K562 (cell line): ENCODE measurements around the gene LRRC74B. TPM values are rescaled to one million over a fixed set of nuclear protein-coding genes. Genes with fewer than 3 reads are reported as not detected.

Experiments
- BCL6 ChIP-seq: fragments of 250-450 bp; sonication (Bioruptor Pico); IDR thresholded peaks from 2 replicates; pipeline ENCODE4 v1.4.0; 2020
- CEBPB ChIP-seq: fragments of 450-650 bp; IDR thresholded peaks from 2 replicates; pipeline ENCODE4 v1.6.1; 2016; ENCODE audit warnings: missing genetic modification characterization, missing compliant biosample characterization
- CREB3 ChIP-seq: fragments of 450-650 bp; conservative IDR thresholded peaks from 2 replicates; pipeline ENCODE4 v1.6.1; 2016; ENCODE audit warnings: missing genetic modification characterization, low read depth, mild to moderate bottlenecking, missing compliant biosample characterization, moderate library complexity
- CREM ChIP-seq: IDR thresholded peaks from 2 replicates; pipeline ENCODE4 v1.6.1; 2014; ENCODE audit warnings: antibody characterized with exemption, low read depth
- CXXC5 ChIP-seq: fragments of 250-450 bp; sonication (Bioruptor Pico); IDR thresholded peaks from 2 replicates; pipeline ENCODE4 v1.8.0; 2022; ENCODE audit warnings: inconsistent platforms, mild to moderate bottlenecking, moderate library complexity
- E2F5 ChIP-seq: sonication (generic); formaldehyde crosslinking; IDR thresholded peaks from 2 replicates; pipeline ENCODE4 v1.8.0; 2022; ENCODE audit warnings: mild to moderate bottlenecking, missing genetic modification reagents
- E2F8 ChIP-seq: fragments of 450-650 bp; IDR thresholded peaks from 2 replicates; pipeline ENCODE4 v1.7.1; 2018; ENCODE audit warnings: mild to moderate bottlenecking, low read depth; ENCODE audit not compliant: partially characterized antibody
- FOXK1 ChIP-seq: sonication (generic); formaldehyde crosslinking; IDR thresholded peaks from 2 replicates; pipeline ENCODE4 v1.8.0; 2022; ENCODE audit warnings: missing genetic modification reagents, mild to moderate bottlenecking, borderline replicate concordance
- FOXP1 ChIP-seq: sonication (generic); formaldehyde crosslinking; IDR thresholded peaks from 2 replicates; pipeline ENCODE4 v1.8.0; 2022; ENCODE audit warnings: mild to moderate bottlenecking, missing genetic modification reagents
- GABPB2 ChIP-seq: fragments of 250-450 bp; sonication (Bioruptor Pico); conservative IDR thresholded peaks from 2 replicates; pipeline ENCODE4 v1.5.1; 2021; ENCODE audit warnings: mild to moderate bottlenecking
- GATA2 ChIP-seq: sonication (generic); formaldehyde crosslinking; IDR thresholded peaks from 2 replicates; pipeline ENCODE4 v1.4.0; 2020; ENCODE audit warnings: mild to moderate bottlenecking, missing genetic modification reagents
- MAFG ChIP-seq: fragments of 450-650 bp; conservative IDR thresholded peaks from 2 replicates; pipeline ENCODE4 v1.6.1; 2016; ENCODE audit warnings: missing genetic modification characterization, missing compliant biosample characterization
- MTA1 ChIP-seq: fragments of 450-650 bp; IDR thresholded peaks from 2 replicates; pipeline ENCODE4 v1.6.1; 2017; ENCODE audit warnings: borderline replicate concordance
- NELFE ChIP-seq: IDR thresholded peaks from 2 replicates; pipeline ENCODE4 v1.6.1; 2011; ENCODE audit warnings: mild to moderate bottlenecking; ENCODE audit not compliant: insufficient read depth, insufficient read length
- NFIX ChIP-seq: fragments of 250-450 bp; sonication (Bioruptor Pico); IDR thresholded peaks from 2 replicates; pipeline ENCODE4 v1.4.0; 2020; ENCODE audit warnings: low read depth, mild to moderate bottlenecking, moderate library complexity
- RFX1 ChIP-seq: fragments of 450-650 bp; IDR thresholded peaks from 2 replicates; pipeline ENCODE4 v1.6.1; 2016; ENCODE audit warnings: mild to moderate bottlenecking, moderate library complexity
- RNF2 ChIP-seq: sonication (generic); IDR thresholded peaks from 2 replicates; pipeline ENCODE4 v1.6.1; 2016
- SLC30A9 ChIP-seq: fragments of 250-450 bp; sonication (Bioruptor Pico); IDR thresholded peaks from 2 replicates; pipeline ENCODE4 v1.8.0; 2022; ENCODE audit warnings: mild to moderate bottlenecking, moderate library complexity
- SMARCC2 ChIP-seq: fragments of 450-650 bp; IDR thresholded peaks from 2 replicates; pipeline ENCODE4 v1.6.1; 2017; ENCODE audit warnings: antibody characterized with exemption, moderate library complexity, mild to moderate bottlenecking, low read depth
- SNAPC5 ChIP-seq: fragments of 250-450 bp; sonication (Bioruptor Pico); IDR thresholded peaks from 2 replicates; pipeline ENCODE4 v1.8.0; 2021; ENCODE audit warnings: moderate library complexity, mild to moderate bottlenecking, inconsistent platforms
- TOE1 ChIP-seq, 2 experiments: fragments of 450-650 bp in 1 of 2; sonication (generic) in 1 of 2; formaldehyde crosslinking in 1 of 2; IDR thresholded peaks; 2 replicates each; pipeline versions ENCODE4 v1.7.1 to v1.8.0; 2016 to 2022; ENCODE audit warnings: borderline replicate concordance in 2 of 2, mild to moderate bottlenecking in 2 of 2, antibody characterized with exemption in 1 of 2, inconsistent platforms in 1 of 2, low read depth in 1 of 2, missing genetic modification reagents in 1 of 2, moderate library complexity in 1 of 2
- ZBTB7A ChIP-seq: IDR thresholded peaks from 2 replicates; pipeline ENCODE4 v1.6.1; 2011; ENCODE audit warnings: low read depth, mild to moderate bottlenecking, low read length, moderate library complexity, borderline replicate concordance; ENCODE audit not compliant: control insufficient read depth
- ZNF133 ChIP-seq: fragments of 250-450 bp; sonication (Bioruptor Pico); IDR thresholded peaks from 2 replicates; pipeline ENCODE4 v1.4.0; 2020; ENCODE audit warnings: mild to moderate bottlenecking
- ZNF445 ChIP-seq: fragments of 250-450 bp; sonication (Bioruptor Pico); IDR thresholded peaks from 2 replicates; pipeline ENCODE4 v1.4.0; 2020; ENCODE audit warnings: low read depth, mild to moderate bottlenecking, moderate library complexity
- ZNF583 ChIP-seq: fragments of 250-450 bp; sonication (Bioruptor Pico); IDR thresholded peaks from 2 replicates; pipeline ENCODE4 v1.4.0; 2020
- ZNF79 ChIP-seq: fragments of 250-450 bp; sonication (Bioruptor Pico); IDR thresholded peaks from 2 replicates; pipeline ENCODE4 v1.4.0; 2020; ENCODE audit warnings: low read depth, mild to moderate bottlenecking, moderate library complexity
- polyA plus RNA-seq, 8 experiments: library from polyadenylated mRNA; depleted of rRNA in 4 of 8; stranded (reverse) in 5 of 8; unstranded in 3 of 8; fragments of >200 nt; fragmentation: Nextera tagmentation in 2 of 8; fragmentation: Illumina TruSeq in 1 of 8; extraction: Ambion mirVana in 2 of 8; extraction: Trizol in 1 of 8; gene quantifications; 2 replicates each; pipeline versions ENCODE4 v1.2.1 to v1.2.3, GENCODE V29; 2011 to 2014; ENCODE audit warnings: inconsistent platforms in 1 of 8, missing spikeins in 1 of 8
- total RNA-seq, 7 experiments: library from RNA; depleted of rRNA in 6 of 7; stranded (reverse); fragments of >200 nt in 6 of 7; fragmentation: Illumina TruSeq in 2 of 7; extraction: Trizol in 2 of 7; gene quantifications; 2 replicates each; pipeline versions ENCODE4 v1.2.1 to v1.2.3, GENCODE V29; 2011 to 2021; ENCODE audit warnings: low replicate concordance in 1 of 7

Gene LRRC74B
- total and polyA plus RNA-seq, 9 of the 15 experiments (the other 6 are each of a cell fraction or from before 2014, with no cell fraction given): not detected

- TF ChIP-seq CREB3 (tag) (no peak), GATA2 (CRISPR knock-in tag) (no peak), CXXC5 (peak; percentile 16; the same call in 1 of the 2 replicates), FOXP1 (CRISPR knock-in tag) (0 out of 2 replicates have a peak, but pooled peaks have one; percentile 60), BCL6 (CRISPR knock-in tag) (no peak), NELFE (no peak), GABPB2 (CRISPR knock-in tag) (no peak), SLC30A9 (CRISPR knock-in tag) (no peak), NFIX (CRISPR knock-in tag) (no peak), RNF2 (no peak), TOE1 (IDR thresholded peaks at IDR 0.05; ENCODE audit: borderline replicate concordance) (no peak), TOE1 (CRISPR knock-in tag; IDR thresholded peaks at IDR 0.05; ENCODE audit: borderline replicate concordance, low read depth) (0 out of 2 replicates have a peak, but pooled peaks have one; percentile 77), E2F5 (CRISPR knock-in tag) (0 out of 2 replicates have a peak, but pooled peaks have one; percentile 84), CEBPB (tag) (no peak), SNAPC5 (CRISPR knock-in tag) (no peak), ZNF583 (CRISPR knock-in tag) (peak; percentile 54; the same call in 1 of the 2 replicates), SMARCC2 (no peak), MAFG (tag) (no peak), RFX1 (no peak), ZNF79 (CRISPR knock-in tag) (no peak), ZNF445 (CRISPR knock-in tag) (no peak), ZNF133 (CRISPR knock-in tag) (no peak), CREM (no peak), MTA1 (no peak), FOXK1 (CRISPR knock-in tag) (0 out of 2 replicates have a peak, but pooled peaks have one; percentile 32), E2F8 (no peak), ZBTB7A (no peak)
Observed at GRCh38 chr22:21098099-21098671, 52.4 kb downstream of the LRRC74B start (continued).
